Measurements from ENCODE around the gene SLC22A5. TPM values are rescaled to one million over a fixed set of nuclear protein-coding genes. Genes with fewer than 3 reads are reported as not detected.

The SLC22A5 gene
- total and polyA plus RNA-seq, 9 of the 15 experiments (the other 6 are each of a cell fraction or from before 2014, with no cell fraction given), result 3.0 to 16.6 (median 8.3) TPM

- no peak for TF ChIP-seq FOXO4 (CRISPR knock-in tag; IDR thresholded peaks at IDR 0.05)
- no peak for TF ChIP-seq ZNF561 (CRISPR knock-in tag; conservative IDR thresholded peaks at IDR 0.05)
- no peak for TF ChIP-seq ZNF668 (CRISPR knock-in tag; IDR thresholded peaks at IDR 0.05)
- Histone ChIP-seq H3K36me3 (ENCODE audit: control insufficient read depth, insufficient read depth, low read length) (peaks cover 43% of the 10 kb centered on the region), H3K27ac (ENCODE audit: extremely low read depth, low read depth, low read length) (no peak overlapping the region), H4K20me1 (replicated peaks; ENCODE audit: control insufficient read depth, insufficient read depth, low read length) (0 out of 2 replicates have a peak, but pooled peaks cover 3% of the 10 kb centered on the region), H3K4me2 (ENCODE audit: insufficient read depth, low read length) (no peak overlapping the region), H3K4me1 (replicated peaks in 1 of 2; ENCODE audit: control insufficient read depth in 2 of 2, insufficient read depth in 2 of 2, low read length in 2 of 2) (peaks cover 0 to 5% of the 10 kb centered on the region in 2 experiments; a peak in 1 of 5 replicates), H3K79me2 (ENCODE audit: control insufficient read depth, insufficient read depth, low read length) (peaks cover 13% of the 10 kb centered on the region), H3K9me3 (replicated peaks; ENCODE audit: control insufficient read depth, insufficient read depth, low read depth, low read length) (no peaks in the 10 kb centered on the region), H3K4me3 (no peak overlapping the region), H3K27me3 (ENCODE audit: control insufficient read depth in 2 of 2, insufficient read depth in 2 of 2, low read length in 2 of 2) (no peaks in the 10 kb centered on the region), H3K9ac (ENCODE audit: insufficient read depth in 1 of 2, low read depth in 2 of 2, low read length in 2 of 2) (peak overlapping the region in 1 of 2 experiments; percentile 31; a peak in 1 of 4 replicates), H3K9me1 (ENCODE audit: control insufficient read depth, insufficient read depth, low read length) (no peaks in the 10 kb centered on the region), H2AFZ (ENCODE audit: low read depth, low read length) (no peak overlapping the region)
- WGBS (ENCODE audit: insufficient coverage, low coverage, missing lambda C conversion rate), result 69% methylated on average over 7 of the region's 7 CpGs
- ChIA-PET POLR2A (interaction anchor here (0.6 kb wide), 3 partner anchors 10 to 303 kb away, joined by 3 to 4 read pairs (median 3); no protein-coding TSS in a partner anchor), CTCF (ENCODE audit: low intra/inter-chr PET ratio) (no interaction called here)
- no peak for ATAC-seq
- DNase-seq (ENCODE audit: extremely low read depth in 1 of 4, low spot score in 3 of 4), result no peak
- in situ Hi-C loops (cut with MboI) (loop anchor here (25.0 kb wide), 1 partner anchor 315 kb away; the partner anchor contains the start of genes CSF2 and IL3), intact Hi-C loops (cut with micrococcal nuclease) (no loop called here)
- no TSS peak for BruUV-seq (replicated peaks)
- FAIRE-seq, result no peak
These were observed 8.2 kb downstream of the SLC22A5 start for GRCh38 chr5:132377738-132378137.

GRCh38 chr5:132378580-132378979, 9.1 kb downstream of the SLC22A5 start:
- in situ Hi-C loops (cut with MboI) (loop anchor here (25.0 kb wide), 1 partner anchor 316 kb away; the partner anchor contains the start of genes CSF2 and IL3), intact Hi-C loops (cut with micrococcal nuclease) (no loop called here)
- BruUV-seq (replicated peaks), result no TSS peak
- Histone ChIP-seq H2AFZ (ENCODE audit: low read depth, low read length) (no peak overlapping the region), H3K9ac (ENCODE audit: insufficient read depth in 1 of 2, low read depth in 2 of 2, low read length in 2 of 2) (no peak overlapping the region), H3K9me3 (replicated peaks; ENCODE audit: control insufficient read depth, insufficient read depth, low read depth, low read length) (no peaks in the 10 kb centered on the region), H4K20me1 (replicated peaks; ENCODE audit: control insufficient read depth, insufficient read depth, low read length) (0 out of 2 replicates have a peak, but pooled peaks cover 3% of the 10 kb centered on the region), H3K79me2 (ENCODE audit: control insufficient read depth, insufficient read depth, low read length) (peaks cover 8% of the 10 kb centered on the region; the same call in 1 of the 3 replicates), H3K9me1 (ENCODE audit: control insufficient read depth, insufficient read depth, low read length) (no peaks in the 10 kb centered on the region), H3K27ac (ENCODE audit: extremely low read depth, low read depth, low read length) (no peak overlapping the region), H3K27me3 (ENCODE audit: control insufficient read depth in 2 of 2, insufficient read depth in 2 of 2, low read length in 2 of 2) (no peaks in the 10 kb centered on the region), H3K36me3 (ENCODE audit: control insufficient read depth, insufficient read depth, low read length) (peaks cover 43% of the 10 kb centered on the region), H3K4me1 (replicated peaks in 1 of 2; ENCODE audit: control insufficient read depth in 2 of 2, insufficient read depth in 2 of 2, low read length in 2 of 2) (peaks cover 0 to 5% of the 10 kb centered on the region in 2 experiments; a peak in 1 of 5 replicates), H3K4me3 (no peak overlapping the region), H3K4me2 (ENCODE audit: insufficient read depth, low read length) (no peak overlapping the region)
- ChIA-PET CTCF (ENCODE audit: low intra/inter-chr PET ratio) (no interaction called here), POLR2A (interaction anchor here (0.6 to 0.9 kb wide), 4 partner anchors 9 to 112 kb away, joined by 3 to 6 read pairs (median 4); partner anchors contain the start of genes IRF1 and SLC22A5)
- ATAC-seq (no peak), FAIRE-seq (no peak), DNase-seq (ENCODE audit: extremely low read depth in 1 of 4, low spot score in 3 of 4) (no peak)
- TF ChIP-seq ZBTB11 (CRISPR knock-in tag; IDR thresholded peaks at IDR 0.05) (peak in 1 of 3 experiments; percentile 63; a peak in 1 of 6 replicates), U2AF2 (optimal IDR thresholded peaks at IDR 0.05; ENCODE audit: low read depth, low read length) (no peak)
- WGBS (ENCODE audit: insufficient coverage, low coverage, missing lambda C conversion rate), result 70% methylated on average over 3 of the region's 3 CpGs
